Aorta (tissue), 5 donors: Measurements from ENCODE around the gene UBA7. TPM values are rescaled to one million over a fixed set of nuclear protein-coding genes. Genes with fewer than 3 reads are reported as not detected.
A peak's percentile ranks its signal among the peaks of the same experiment; 100 is the strongest.

ENCODE experiments used
- ATAC-seq: fragments of 200-7000 bp; cut with Tn5 transposase; one replicate; pipeline ENCODE4 v1.9.1; 2022; ENCODE audit warnings: moderate library complexity; ENCODE audit not compliant: low FRiP score
- DNase-seq, 2 donors: peaks; one replicate each; pipeline ENCODE4 v3.0.0-alpha.2; 2020
- H3K27ac ChIP-seq, 2 donors: one replicate each; pipeline ENCODE4 v1.5.1; 2013; ENCODE audit warnings: low read length in 2 of 2, mild to moderate bottlenecking in 2 of 2, moderate library complexity in 2 of 2, control low read depth in 1 of 2, inconsistent platforms in 1 of 2, low read depth in 1 of 2
- H3K27me3 ChIP-seq, 2 donors: one replicate each; pipeline ENCODE4 v1.6.1; 2013; ENCODE audit warnings: control low read depth in 1 of 2, low read length in 1 of 2, mild to moderate bottlenecking in 1 of 2, moderate library complexity in 1 of 2; ENCODE audit not compliant: insufficient read depth in 2 of 2, control insufficient read depth in 1 of 2
- H3K36me3 ChIP-seq, 2 donors: one replicate each; pipeline ENCODE4 v1.6.1; 2013; ENCODE audit warnings: control low read depth in 1 of 2, low read length in 1 of 2, mild to moderate bottlenecking in 1 of 2; ENCODE audit not compliant: insufficient read depth in 2 of 2, control insufficient read depth in 1 of 2
- H3K4me1 ChIP-seq, 2 donors: one replicate each; pipeline ENCODE4 v1.6.1; 2013; ENCODE audit warnings: low read length in 2 of 2, control low read depth in 1 of 2, mild to moderate bottlenecking in 1 of 2, moderate library complexity in 1 of 2; ENCODE audit not compliant: insufficient read depth in 2 of 2, control insufficient read depth in 1 of 2
- H3K4me3 ChIP-seq, 2 donors: one replicate each; pipeline ENCODE4 v1.5.1; 2013; ENCODE audit warnings: low read length in 2 of 2, control low read depth in 1 of 2, mild to moderate bottlenecking in 1 of 2
- H3K9me3 ChIP-seq: one replicate; pipeline ENCODE4 v1.6.1; 2013; ENCODE audit warnings: mild to moderate bottlenecking, low read length; ENCODE audit not compliant: control insufficient read depth
- WGBS, 2 donors: extraction: QIAGEN DNeasy Blood & Tissue Kit; methylation state at CpG; one replicate each; pipeline ENCODE4 v1.1.7; 2013; 5-methylcytosine and 5-hydroxymethylcytosine counted together
- intact Hi-C, 2 donors: fragments of 100-400 bp; cut with DNase I; formaldehyde crosslinking; loops; one replicate each; pipeline versions ENCODE4 v1.14.2 to v1.15.0; 2022
- polyA plus RNA-seq, 2 donors: library from polyadenylated mRNA; stranded (reverse); fragments of 200-250 nt; gene quantifications; one replicate each; pipeline ENCODE4 v1.2.3, GENCODE V29; 2013
- total RNA-seq, 2 donors: library from RNA; stranded (reverse); fragmentation: NEBNext Ultra II Directional; extraction: Animal tissue kit (Norgen Biotek cat#: 25700); gene quantifications; one replicate each; pipeline ENCODE4 v1.2.1, GENCODE V29; 2021
- donor health status: healthy with polysubstance abuse.
- donor health status: Bipolar disorder and iron deficiency.
- donor health status: DM: no; HTN: no; CAD: no.
- donor health status: DM: no; HTN: no; CAD: no.
- donor health status: DM: yes; HTN: yes; CAD: no.

Gene UBA7
- total and polyA plus RNA-seq, 4 donors = 34.7 to 199 (median 73.8) TPM

- ATAC-seq (no peak), DNase-seq (no peak)
- Histone ChIP-seq H3K36me3 (peaks cover 0 to 1% of the 10 kb centered on the region in 2 donors), H3K4me1 (no peaks in the 10 kb centered on the region), H3K9me3 (no peaks in the 10 kb centered on the region), H3K4me3 (peak overlapping the region; percentile 35 to 41), H3K27me3 (no peaks in the 10 kb centered on the region), H3K27ac (peak overlapping the region in 1 of 2 donors; percentile 82)
- intact Hi-C loops = no loop called here
- 12% methylated on average over 9 of the region's 9 CpGs for WGBS, 2 donors
Measured at GRCh38 chr3:49812916-49813496, 747 bp downstream of the UBA7 start.

DNA sequence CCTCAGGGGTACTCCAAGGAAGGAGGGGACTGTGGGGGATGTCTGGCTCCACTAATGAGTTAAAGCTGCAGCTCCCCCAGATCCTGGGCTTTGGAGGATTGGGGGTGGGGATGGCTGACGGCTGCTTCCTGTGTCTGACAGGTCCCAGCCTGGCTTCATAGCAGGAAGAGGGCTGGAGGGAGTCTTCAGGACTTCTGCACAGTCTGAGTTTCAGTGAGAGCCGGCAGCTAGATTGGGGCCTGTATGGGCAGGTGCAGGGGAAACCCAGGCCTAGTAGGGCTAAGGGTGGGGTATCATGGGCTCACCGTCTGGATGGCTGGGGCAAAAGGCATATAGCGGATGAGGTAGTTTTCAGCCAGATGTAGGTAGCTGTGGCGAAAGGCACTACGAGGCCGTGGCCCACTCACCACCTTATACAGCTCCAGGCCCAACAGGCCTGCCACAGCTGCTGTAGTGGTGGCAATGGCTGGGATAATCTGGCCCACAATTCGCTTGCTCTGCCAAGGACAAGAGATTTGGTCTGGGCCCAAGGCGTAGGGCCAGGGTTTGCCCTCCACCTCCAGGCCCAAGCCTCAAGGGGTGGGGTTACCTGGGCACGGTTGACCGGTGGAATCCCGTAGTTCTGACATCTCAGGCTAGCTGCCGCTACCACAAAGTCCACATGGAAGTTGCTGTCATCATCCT is 6.2 kb downstream of the UBA7 start:
- 83 to 86% methylated on average over 13 of the region's 13 CpGs for WGBS, 2 donors
- Histone ChIP-seq H3K27me3 (no peaks in the 10 kb centered on the region), H3K4me3 (no peak overlapping the region), H3K27ac (no peak overlapping the region), H3K36me3 (peaks cover 0 to 1% of the 10 kb centered on the region in 2 donors), H3K4me1 (no peaks in the 10 kb centered on the region), H3K9me3 (no peaks in the 10 kb centered on the region)
- DNase-seq = no peak
- ATAC-seq = no peak
- intact Hi-C loops = no loop called here

DNA sequence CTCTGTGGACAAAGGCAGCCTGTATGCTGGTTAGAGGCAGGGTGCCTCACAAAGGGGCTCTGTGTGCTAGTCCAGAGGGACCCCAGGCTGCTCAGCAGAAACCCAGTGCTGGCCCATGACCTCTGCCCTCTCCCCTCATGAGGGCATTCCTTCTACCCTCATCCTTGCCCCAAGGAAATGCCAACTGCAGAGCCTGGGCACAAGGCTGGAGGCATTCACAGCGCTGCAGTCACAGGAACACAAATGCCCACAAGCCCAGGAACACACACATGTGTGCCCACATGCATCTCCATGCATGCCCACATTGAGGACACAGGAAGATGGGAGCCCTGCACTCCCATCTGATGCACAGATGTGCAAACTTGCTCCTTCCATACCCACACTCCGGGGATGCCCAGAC is 6.9 kb downstream of the UBA7 start:
- 94 to 95% methylated on average over 2 of the region's 2 CpGs for WGBS, 2 donors
- H3K4me1 ChIP-seq = no peaks in the 10 kb centered on the region
- H3K27me3 ChIP-seq = no peaks in the 10 kb centered on the region
- no peaks in the 10 kb centered on the region for H3K9me3 ChIP-seq
- no peak for DNase-seq
- ATAC-seq = no peak
- intact Hi-C loops = no loop called here
- no peak overlapping the region for H3K27ac ChIP-seq
- no peak overlapping the region for H3K4me3 ChIP-seq
- peaks cover 0 to 1% of the 10 kb centered on the region in 2 donors for H3K36me3 ChIP-seq

DNA sequence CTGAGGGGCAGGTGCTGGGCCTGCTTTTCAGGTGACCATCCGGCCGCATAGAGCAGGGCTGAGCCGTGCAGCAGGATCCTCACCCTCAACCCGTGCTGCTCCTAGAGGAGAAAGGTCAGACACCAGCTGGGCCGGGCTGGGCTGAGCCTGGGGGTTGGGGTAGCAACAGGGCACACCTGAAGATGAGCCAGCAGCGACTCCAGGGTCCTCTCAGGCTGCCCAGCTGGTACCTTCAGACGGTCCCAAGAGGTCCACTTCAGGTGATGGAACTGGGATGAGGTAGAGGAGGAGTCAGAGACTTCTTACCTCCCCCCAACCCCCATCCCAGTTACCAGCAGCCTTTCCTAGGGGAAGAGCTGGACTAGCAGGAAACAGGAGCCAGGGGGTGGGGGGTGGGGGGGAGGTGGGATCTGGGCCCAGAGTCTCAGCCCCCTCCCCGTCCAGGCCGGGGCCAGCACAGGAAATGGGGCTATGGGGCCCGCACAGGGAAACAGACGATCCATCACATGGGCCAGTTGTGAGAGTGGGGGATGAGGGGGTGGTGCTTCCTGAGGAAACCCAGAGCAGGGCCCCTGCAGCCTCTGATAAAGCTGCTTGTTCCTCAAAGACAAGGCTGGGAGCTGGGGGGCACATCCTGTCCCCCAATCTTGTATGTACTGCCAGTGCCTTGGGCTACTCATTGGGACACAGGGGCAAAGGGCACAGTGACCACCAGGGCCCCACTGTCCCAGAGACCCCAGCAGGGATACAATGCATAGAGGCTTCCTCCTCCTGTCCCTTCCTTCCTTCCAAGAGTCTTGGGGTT is 7.7 kb downstream of the UBA7 start:
- no peak for ATAC-seq

DNA sequence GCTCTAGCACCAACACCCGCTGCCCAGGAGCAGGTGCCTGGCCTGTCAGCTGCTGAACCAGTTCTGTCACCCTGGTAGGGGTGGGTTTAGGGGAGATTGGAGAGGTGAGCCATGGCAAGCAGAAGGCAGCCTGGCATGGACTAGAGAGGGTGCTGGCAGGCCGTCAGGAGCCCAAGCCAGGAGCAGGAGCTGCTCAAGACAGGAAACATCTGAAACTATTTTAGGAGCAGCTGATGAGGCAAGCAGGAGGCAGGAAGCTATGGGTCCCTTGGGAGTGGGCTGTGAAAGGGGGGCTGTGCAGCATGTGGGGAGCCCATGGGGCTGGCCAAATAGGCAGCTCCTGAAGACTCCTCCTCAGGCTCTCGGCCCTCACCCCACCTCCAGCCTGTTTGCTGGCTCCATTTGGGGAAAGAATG is 8.4 kb downstream of the UBA7 start:
- Histone ChIP-seq H3K4me3 (no peak overlapping the region), H3K27me3 (no peaks in the 10 kb centered on the region), H3K4me1 (no peaks in the 10 kb centered on the region), H3K27ac (peak overlapping the region; percentile 50 to 84), H3K36me3 (peaks cover 0 to 1% of the 10 kb centered on the region in 2 donors), H3K9me3 (no peaks in the 10 kb centered on the region)
- peak; percentile 63 for ATAC-seq
- WGBS, 2 donors = 2 to 5% methylated on average over 3 of the region's 3 CpGs
- DNase-seq = peak; percentile 93
- intact Hi-C loops = no loop called here

More for the DNA sequence above, 7.7 kb downstream of the UBA7 start:
- Histone ChIP-seq H3K4me3 (no peak overlapping the region), H3K4me1 (no peaks in the 10 kb centered on the region), H3K36me3 (peaks cover 0 to 1% of the 10 kb centered on the region in 2 donors), H3K27me3 (no peaks in the 10 kb centered on the region), H3K9me3 (no peaks in the 10 kb centered on the region), H3K27ac (peak overlapping the region; percentile 50 to 84)
- DNase-seq = peak; percentile 65 to 75
- WGBS, 2 donors = 52 to 59% methylated on average over 11 of the region's 11 CpGs
- intact Hi-C loops = no loop called here

GRCh38 chr3:49804141-49805041 is 9.4 kb downstream of the UBA7 start:
- Histone ChIP-seq H3K9me3 (no peaks in the 10 kb centered on the region), H3K27me3 (no peaks in the 10 kb centered on the region), H3K27ac (peak overlapping the region in 1 of 2 donors; percentile 73), H3K4me1 (no peaks in the 10 kb centered on the region), H3K4me3 (peak overlapping the region in 1 of 2 donors; percentile 51), H3K36me3 (peaks cover 0 to 1% of the 10 kb centered on the region in 2 donors)
- intact Hi-C loops = loop anchor here in 1 of 2 donors (5.0 kb wide), 1 partner anchor 103 kb away; no protein-coding TSS in a partner anchor
- ATAC-seq (no peak), DNase-seq (peak in 1 of 2 donors; percentile 76)
- 49 to 54% methylated on average over 21 to 26 of the region's 26 CpGs for WGBS, 2 donors

- no peaks in the 10 kb centered on the region for H3K4me1 ChIP-seq
- intact Hi-C loops = loop anchor here (2.0 to 5.0 kb wide), 3 partner anchors 35 to 104 kb away; partner anchors contain the start of gene MST1R (in 1 of the 2)
- ATAC-seq = peak; percentile 19
Measured at GRCh38 chr3:49803465-49804140, 10.2 kb downstream of the UBA7 start.

More at GRCh38 chr3:49803465-49804140, 10.2 kb downstream of the UBA7 start:
- peak overlapping the region in 1 of 2 donors; percentile 68 for H3K27ac ChIP-seq
- H3K9me3 ChIP-seq = no peaks in the 10 kb centered on the region
- no peaks in the 10 kb centered on the region for H3K36me3 ChIP-seq
- peak; percentile 67 to 78 for DNase-seq
- H3K4me3 ChIP-seq = peak overlapping the region; percentile 51 to 57
- 1% methylated on average over 33 to 41 of the region's 41 CpGs for WGBS, 2 donors
- H3K27me3 ChIP-seq = no peaks in the 10 kb centered on the region
